DMS 273 treated with DMSO at 0.1 percent for 48 hours (cell line): Measurements from ENCODE around the gene ZBTB20.

Experiments
- DNase-seq: peaks from one replicate; lab custom pipeline; 2025; lab: John Stamatoyannopoulos, UW

The ZBTB20 gene

DNA sequence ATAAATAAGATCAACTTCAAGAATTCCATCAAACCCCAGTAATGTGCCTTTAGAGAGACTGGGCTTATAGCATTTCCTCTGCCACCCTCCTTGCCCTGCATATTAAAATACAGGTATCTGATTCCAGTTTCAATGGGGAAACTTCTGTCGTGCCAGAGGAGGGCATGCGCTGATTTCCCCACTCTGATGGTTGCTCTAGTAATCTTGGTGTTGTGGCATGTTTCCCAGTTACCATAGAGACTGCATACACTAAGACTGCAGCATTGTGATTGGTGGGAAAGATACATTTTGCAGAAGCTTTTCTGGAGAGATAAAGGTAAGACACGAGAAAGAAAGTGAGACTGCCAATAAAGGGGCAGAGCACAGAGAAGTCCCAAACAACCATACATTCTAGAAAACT lies 627.7 kb downstream of the ZBTB20 start:
- peak; percentile 77 for DNase-seq

DNA sequence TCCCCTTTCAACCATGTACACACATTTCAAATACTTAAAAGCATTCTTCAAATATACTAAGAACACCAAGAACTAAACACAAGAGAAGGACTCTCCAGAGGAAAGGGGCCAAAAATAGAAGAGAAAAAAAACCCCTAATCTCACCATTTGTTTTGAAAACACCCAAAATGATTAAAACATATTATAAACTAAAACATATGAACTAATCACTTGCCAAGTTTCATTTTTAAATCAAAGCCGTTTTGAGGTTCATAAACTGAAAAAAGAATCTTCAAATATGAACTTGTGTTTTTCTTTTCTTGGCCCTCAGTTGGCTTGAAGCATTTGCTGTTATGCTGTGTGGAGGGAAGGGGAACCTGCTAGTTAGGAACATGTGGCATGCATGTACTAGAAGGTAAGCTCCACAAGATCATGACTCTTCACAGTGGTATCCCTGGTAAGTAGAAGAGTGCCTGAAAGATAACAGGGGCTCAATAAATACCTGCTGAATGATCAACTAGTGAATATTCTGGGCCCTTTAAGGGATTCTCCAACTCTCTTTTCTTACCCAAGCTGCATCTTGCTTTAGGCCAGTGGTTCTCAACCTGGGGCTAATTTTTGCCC lies 628.8 kb downstream of the ZBTB20 start:
- no peak for DNase-seq

DNA sequence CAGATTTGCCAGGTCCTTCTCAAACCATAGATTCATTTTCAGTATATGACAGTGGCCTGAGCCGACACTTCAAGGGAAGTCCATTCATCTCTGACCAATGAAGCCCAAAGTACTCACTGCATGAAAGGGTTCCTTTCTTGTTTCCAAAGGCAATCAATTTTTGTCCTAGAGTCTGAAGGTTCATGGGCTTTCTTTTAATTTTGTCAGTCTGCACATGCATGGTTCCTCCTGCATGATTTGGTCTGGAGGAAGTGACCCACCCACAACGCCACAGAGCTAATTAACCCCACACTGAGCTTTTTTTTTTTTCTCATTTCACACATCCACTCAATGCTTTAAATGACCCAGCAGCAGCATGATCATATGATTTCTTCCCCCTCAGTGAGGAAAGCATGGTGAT lies 636.9 kb downstream of the ZBTB20 start:
- no peak for DNase-seq

DNA sequence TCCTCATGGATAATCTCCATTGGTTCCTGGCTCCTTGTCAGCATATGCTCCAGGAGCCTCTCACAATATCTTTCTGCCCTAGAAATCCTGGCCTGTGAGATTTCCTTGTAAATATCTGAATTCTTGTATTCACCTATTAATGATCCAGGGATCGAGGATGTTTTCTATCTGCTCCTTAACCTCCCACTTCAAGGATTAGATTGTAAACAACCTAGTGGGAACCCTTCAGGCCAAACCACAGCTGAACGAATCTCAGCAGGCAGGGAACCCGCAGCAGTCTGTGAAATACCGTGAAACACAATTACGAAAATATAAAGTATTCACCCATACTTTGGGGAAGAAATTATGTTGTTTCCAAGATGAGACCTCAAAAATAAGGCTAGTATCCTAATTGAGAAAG lies 637.3 kb downstream of the ZBTB20 start:
- no peak for DNase-seq

DNA sequence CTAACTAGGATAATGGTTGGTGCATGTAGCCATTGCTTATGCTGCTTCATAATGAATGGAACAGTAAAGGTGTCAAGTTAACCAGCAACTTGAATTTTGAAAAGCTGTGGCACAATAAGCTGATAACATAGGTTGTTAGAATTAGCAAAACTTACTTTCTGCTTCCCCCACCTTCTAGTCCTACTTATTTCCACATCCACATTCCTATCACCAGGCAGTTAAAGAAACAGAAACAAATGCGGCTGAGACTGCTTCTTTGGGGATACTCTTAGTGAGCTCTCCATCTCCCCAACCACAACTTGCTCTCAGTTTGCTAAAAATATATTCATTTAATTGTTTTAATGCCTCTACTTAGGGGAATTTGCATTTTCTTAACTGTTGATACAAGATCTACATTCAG lies 638.1 kb downstream of the ZBTB20 start:
- DNase-seq = no peak

DNA sequence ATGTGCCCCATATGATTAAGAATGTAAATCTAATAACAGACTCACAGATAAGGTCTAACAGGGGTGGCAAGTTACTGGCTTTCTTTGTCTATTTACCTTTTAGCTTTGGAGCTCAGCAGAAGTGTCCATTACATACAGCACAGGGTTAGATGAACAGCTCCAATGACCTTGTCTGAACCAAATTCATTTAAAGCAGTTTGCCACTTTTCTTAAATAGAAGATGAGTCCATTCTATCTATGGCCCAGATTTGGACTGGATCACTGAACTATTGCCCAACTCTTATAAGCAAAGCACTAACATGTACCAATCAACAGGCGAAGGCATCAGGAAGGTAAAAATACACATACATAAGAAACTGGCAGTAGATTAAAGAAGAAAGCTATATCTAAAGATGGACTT lies 638.9 kb downstream of the ZBTB20 start:
- no peak for DNase-seq

DNA sequence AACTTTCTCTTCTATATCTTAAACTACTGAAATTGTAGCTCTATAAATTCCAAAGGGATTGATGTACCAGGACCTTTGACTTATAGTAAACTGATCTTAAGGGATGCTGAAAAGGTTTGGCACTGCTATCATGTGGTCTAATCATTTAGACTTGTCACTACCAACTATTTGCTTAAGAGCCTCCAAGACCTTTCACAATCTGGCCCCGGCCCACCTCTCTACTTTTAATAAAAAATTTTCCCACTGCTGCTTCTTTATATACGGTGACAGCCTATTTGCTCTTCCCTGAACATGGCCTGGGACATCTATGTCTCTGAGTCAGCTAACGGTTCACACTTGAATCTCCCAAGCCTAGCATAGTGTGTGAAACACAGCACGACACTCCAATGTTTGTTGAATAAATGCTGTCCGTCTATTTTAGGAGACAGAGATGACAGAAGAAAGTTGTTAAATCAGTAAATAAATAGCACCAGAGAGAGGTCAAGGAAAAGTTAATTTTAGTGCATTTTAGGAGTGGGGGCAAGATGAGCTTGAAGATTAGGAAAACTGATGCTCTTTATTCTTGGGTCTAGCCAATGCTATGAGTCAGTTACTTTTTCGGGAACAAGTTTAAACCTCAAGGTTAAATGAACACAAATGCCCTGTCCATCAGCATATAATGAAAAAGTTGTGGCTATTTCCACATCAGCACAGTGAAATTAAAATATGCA lies 640.3 kb downstream of the ZBTB20 start:
- no peak for DNase-seq

DNA sequence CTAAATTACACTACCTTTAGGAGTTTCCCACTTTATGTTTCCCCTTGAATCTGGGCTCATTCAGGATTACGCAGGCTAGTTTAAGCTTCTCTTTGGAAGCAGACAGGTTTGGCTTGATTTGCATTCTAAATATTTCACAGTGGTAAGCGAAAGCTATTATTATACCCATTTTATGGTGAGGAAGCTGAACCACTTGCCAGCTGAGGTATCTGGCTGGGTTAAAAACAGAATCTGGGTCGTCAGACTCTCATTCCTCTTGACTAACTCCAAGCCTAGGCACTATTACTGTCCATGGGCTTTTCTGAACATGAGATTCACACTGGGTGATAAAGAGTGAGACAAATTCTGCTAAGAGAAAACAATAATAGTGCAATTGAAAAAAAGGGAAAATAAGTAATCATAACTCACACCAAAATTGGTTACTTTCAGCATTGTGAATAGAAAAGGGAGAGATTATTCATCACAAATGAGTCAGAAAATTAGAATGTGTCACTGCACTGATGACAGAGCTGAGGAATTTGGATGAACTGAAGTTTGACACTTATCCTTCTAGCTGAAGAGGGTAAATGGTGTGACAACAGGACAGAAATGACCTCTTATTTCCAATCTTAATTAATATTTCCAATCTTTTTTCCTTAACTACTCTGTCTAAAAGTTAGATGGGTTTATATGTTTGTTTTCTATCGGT lies 642.0 kb downstream of the ZBTB20 start:
- no peak for DNase-seq

DNA sequence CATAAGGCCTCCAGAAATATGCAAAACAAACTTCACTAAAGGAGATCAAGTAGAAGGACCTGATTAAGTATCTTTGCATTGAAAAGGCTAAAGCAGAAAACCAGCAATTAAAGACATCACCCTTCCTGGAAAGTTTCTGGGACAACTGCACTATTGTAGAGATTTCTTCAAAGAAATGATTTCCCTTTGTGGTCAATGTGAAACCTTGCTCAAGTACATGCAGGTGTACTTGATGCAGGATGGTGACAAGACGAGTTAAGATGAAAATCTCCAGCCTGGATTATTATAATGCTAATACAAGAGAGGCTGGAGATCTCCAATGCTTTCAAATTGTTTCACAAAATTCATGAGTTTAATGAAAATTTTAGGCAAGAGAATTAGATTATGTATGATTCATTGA lies 644.9 kb downstream of the ZBTB20 start:
- no peak for DNase-seq

DNA sequence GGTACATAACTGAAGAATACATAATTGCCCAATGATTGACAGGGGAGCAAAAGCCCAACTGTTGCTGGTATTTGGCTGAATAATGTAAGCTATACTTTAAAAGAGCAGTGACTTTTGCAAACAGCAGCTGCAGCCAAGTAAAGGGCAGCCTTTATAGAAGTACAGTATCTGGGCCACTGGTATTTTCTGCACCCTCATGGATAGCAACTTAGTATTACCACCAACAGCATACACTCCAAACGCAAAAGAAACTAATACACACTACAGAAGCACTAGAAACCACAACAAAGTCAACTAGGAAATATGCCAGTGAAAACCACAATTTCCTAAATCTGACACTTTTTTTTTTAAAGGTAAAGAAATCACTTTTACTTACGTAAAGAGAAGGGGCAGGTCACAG lies 647.1 kb downstream of the ZBTB20 start:
- no peak for DNase-seq

DNA sequence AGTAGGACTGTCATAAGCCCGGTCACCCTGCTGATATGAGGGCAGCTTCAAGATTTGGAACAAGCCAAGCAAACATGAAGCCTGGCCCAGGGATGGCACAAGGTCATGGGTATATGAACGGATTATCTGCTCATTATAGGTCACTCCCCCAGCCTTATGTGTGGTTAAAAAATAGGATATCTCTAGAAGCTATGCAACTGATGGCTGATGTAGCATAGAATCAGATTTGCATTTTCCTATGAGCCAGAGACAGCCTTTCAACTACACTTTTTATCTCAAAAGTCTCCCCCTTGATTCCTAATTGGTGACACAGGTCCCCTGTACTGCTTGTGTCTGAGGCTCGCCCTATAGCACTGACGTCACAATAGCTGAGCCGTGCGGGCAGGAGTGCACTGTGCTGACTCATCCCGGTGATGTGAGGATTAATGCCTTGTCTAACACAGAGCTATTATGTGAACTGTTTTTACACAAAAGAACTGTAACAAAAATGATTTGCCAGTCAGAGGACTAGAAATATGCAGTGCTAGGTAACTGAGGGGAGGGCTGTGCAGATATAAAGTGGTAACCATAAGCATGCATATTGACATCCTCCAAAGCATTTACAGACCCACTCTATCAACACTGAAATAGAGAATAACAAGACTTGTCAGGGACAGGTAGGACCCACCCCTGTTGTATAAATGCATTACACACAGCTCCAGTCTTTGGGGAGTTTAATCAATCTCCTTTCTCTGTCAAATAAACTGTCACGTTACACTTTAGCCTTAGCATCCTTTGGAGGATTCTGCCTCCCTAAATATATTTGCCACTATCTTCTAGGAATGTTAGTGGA lies 648.3 kb downstream of the ZBTB20 start:
- DNase-seq = no peak

DNA sequence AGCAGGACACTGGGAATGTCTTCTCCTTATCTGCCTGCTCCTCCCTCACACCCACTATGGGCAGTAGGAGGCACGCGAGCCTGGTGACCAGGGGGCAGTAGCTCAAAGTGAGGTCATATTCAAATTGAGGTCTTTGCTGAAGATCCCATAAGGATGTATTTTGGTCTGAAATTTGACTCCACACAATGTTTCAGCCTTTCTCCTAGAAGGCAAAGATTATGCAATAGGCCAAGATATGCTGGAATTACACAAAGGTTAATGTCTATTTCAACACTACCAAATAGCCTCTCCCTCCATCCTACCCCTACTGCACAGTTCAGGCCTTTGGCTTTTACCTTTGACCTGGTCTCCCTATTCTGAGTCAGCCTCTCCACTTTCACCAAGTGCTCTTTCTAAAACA lies 650.2 kb downstream of the ZBTB20 start:
- DNase-seq = no peak

DNA sequence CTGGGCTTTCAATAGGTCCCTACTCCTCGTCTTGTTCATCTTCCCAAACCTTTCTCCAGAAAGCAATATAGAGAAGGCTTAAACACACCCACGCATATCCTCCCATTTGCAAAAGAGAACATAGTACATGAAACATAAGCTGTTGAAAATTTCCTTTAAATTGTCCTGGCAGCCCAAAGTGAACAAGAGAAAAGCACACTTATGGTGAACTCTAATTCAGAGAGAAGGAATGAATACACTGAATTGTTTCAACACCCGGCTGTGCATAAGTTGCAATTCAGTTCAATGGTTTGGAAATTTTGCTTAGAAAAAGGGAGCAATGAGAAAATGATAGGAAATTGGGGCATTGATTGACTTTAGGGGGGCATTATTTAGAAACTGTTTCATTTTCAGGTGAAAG lies 650.6 kb downstream of the ZBTB20 start:
- DNase-seq = no peak

DNA sequence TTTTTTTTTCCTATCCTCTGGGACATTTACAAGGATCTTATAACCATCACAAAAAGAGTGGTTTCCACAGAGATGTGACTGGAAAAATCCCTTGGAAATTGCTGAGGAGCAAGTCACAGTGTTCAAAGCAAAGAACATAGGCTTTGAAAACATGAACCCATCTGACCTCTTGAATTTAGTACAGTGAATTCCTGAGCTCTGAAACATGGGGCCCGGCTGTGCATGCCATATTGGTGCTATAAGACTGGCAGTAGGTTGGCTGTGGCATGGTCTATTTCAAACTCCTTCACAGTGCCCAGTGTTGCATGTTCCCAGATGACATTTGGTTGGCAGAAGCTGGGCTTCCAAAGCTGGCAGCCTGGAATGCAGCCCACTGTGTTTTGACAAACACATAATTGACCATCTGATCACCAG lies 651.1 kb downstream of the ZBTB20 start:
- DNase-seq = no peak

DNA sequence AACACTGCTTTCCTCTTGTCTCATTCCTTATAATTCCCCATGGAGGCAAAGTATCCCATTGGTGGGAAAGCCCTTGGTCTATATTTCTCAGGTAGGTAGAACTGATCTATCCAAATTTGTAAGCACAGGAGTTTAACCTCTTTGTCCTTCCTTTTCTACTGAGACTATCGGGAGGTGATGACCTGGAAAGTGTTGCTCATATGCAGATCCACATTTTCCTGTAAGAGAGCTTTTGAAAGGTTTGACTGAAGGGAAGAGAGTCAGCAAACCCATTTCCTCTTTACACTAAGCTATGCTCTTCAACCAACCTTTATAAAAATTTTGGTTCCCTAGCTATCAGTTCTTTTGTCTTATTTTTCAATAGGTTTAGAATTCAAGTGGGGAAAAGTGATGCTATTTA lies 652.6 kb downstream of the ZBTB20 start:
- no peak for DNase-seq

DNA sequence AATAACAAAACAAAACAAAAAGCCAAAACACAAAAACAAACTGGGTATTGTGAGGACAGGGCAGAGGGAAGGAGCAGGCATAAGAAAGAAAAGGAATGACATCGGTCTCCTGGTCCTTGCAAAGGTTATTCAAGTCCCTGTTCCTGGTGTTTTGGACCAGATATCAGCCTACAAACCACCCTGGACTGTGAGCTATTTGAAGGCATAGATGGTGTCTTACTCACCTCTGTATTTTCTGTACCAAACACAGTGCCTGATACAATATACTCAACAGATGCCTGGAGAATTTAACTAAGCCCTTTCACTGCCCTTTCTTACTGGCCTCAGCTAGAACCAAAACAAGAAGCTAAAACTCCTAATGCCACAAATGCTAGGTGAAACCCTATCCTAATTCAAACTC lies 656.3 kb downstream of the ZBTB20 start:
- DNase-seq = no peak

DNA sequence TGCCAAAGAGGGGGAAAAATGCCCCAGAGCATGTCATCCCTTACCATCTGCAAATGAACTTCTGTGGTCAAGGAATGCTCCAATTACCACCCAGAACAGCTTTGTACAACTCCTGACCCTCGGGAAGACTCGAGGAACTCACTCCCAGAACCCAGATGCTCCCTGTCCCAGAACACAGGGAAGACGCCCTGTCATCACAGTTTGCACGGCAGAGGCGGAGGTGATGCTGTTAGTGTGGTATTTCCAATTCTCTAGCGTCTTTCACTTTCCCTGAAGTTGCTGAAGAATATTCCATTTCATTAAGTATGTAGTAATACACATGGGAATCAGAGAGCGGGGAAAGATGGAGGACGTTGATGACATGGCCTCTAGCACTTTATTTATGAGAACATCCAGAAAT lies 659.6 kb downstream of the ZBTB20 start:
- DNase-seq = no peak

DNA sequence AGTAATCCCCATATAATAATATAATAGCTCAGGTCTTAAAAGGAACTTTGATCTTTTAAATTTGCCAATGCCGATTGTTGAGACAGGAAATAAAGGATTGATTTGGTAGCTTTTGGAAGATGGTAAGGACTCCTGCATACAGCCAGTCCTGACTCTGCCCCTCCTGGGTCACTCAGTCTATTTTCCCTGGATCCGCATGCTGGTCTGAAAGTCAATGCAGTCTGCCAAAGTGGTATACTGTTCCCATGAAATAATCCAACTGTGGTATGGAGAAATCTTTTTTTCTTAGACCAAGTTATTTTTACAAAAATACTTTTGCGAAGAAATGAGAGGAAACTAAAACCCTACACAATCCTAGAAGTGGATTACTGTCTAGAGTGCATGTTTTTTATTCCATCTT lies 662.2 kb downstream of the ZBTB20 start:
- DNase-seq = no peak

DNA sequence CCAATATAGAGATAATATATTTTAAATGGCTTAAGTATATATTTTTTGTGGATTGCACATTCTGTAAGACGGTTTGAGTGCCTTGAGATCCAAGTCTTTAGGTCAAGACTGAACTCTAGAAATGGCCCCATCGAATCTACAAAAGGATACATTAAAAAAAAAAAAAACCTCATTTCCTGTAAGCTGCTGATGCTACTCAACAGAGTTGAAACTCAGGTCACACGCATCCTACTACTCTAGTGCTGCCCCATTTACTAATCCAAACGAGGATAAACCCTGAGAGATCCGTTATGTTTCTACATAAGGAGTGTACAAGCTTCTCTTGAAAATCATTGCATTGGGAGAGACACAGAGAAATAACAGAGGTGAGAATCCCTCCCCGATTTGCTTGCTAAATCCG lies 666.0 kb downstream of the ZBTB20 start:
- no peak for DNase-seq

DNA sequence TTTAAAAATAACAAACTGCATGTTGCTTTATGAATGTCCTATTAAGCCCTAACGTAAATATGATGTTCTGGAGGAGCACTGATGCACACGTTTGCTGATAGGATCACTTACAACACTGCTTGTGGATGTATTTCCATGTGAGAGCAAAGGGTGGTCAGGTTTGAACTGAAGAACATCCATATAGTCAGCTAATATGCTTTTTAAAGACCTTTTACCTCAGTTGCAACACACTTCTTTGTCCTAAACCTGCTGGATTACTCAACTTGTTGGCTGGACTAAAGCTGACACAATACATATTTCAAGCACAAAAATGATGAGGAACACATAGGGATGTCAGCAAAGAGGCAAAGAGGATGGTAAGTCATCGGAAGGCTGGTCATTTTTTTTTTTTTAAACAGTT lies 666.6 kb downstream of the ZBTB20 start:
- DNase-seq = no peak

DNA sequence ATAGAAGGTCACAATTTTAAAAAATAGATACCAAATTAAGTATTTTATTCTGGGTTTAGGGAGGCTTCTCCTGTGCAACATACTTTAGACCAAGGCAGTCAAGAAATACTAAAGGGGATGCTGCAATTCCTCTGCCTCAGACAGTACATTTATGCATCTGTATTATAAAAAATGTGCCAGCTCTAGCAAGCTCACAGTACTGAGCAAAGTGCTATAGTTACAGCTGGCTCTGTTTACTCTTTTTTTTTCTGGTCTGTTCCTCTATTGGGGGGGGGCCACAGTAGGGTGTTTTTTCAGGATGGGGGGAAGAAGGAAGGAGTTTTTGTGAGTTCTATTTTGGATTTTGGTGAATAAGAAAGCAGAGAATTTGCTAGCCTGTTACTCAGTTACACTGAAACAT lies 668.3 kb downstream of the ZBTB20 start:
- DNase-seq = no peak

DNA sequence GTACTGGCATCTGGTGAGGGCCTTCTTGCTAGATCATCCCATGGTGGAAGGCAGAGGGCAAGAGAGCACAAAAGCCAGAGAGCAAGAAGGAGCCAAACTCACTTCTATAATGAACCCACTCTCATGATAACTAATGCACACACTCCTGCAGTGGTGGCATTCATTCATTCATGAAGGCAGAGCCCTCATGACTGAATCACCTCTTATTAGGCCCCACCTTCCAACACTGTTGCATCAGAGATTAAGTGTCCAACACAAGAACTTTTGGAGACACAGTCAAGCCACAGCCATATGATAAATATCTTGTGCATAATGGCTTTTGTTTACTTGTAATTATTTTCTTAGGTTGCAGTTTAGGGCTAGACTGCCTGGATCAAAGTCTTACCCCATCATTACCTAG lies 670.6 kb downstream of the ZBTB20 start:
- no peak for DNase-seq

DNA sequence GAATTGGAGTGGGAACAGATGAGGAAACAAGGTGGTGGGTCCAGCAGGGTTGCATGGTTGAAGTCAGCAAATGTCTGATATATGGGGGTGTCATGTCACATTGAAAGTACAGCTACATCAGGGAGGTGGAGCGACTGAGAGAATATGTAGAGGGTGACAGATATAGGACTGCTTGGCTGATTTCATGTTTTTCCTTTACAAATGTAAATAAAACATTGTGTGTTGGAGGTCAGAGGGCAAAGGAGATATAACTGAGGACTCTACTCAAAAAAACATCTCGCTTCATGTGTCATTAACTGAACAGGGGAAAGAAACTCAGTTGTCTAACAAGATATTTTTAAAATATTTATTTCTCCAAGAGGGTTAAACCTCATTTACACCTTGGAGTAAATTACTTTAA lies 675.6 kb downstream of the ZBTB20 start:
- no peak for DNase-seq
